Measurements from ENCODE around the gene KATNB1.

The KATNB1 gene

GRCh38 chr16:57756424-57757325 lies 21.1 kb downstream of the KATNB1 start:
- TF ChIP-seq TAF1 (IDR thresholded peaks at IDR 0.05; ENCODE audit: borderline replicate concordance, insufficient read depth, low read length) (no peak), SIN3A (IDR thresholded peaks at IDR 0.05; ENCODE audit: borderline replicate concordance, insufficient read depth, low read length) (no peak), REST (IDR thresholded peaks at IDR 0.05; ENCODE audit: insufficient read depth in 1 of 2, low read depth in 2 of 2, low read length in 2 of 2) (no peak)

GRCh38 chr16:57757326-57757786 lies 21.8 kb downstream of the KATNB1 start:
- TF ChIP-seq TAF1 (IDR thresholded peaks at IDR 0.05; ENCODE audit: borderline replicate concordance, insufficient read depth, low read length) (no peak), REST (IDR thresholded peaks at IDR 0.05; ENCODE audit: insufficient read depth in 1 of 2, low read depth in 2 of 2, low read length in 2 of 2) (no peak), SIN3A (IDR thresholded peaks at IDR 0.05; ENCODE audit: borderline replicate concordance, insufficient read depth, low read length) (0 out of 2 replicates have a peak, but pooled peaks have one; percentile 43)

- TF ChIP-seq SIN3A (IDR thresholded peaks at IDR 0.05; ENCODE audit: borderline replicate concordance, insufficient read depth, low read length) (no peak), POLR2AphosphoS5 (IDR thresholded peaks at IDR 0.05; ENCODE audit: low read depth, low read length) (no peak), FOXP2 (optimal IDR thresholded peaks at IDR 0.05; ENCODE audit: borderline replicate concordance, extremely low read depth, extremely low read length, insufficient read depth) (no peak), TAF1 (IDR thresholded peaks at IDR 0.05; ENCODE audit: borderline replicate concordance, insufficient read depth, low read length) (no peak), REST (IDR thresholded peaks at IDR 0.05; ENCODE audit: insufficient read depth in 1 of 2, low read depth in 2 of 2, low read length in 2 of 2) (no peak)
Observed at GRCh38 chr16:57757883-57758282, 22.3 kb downstream of the KATNB1 start.

GRCh38 chr16:57758331-57759117 lies 23.0 kb downstream of the KATNB1 start:
- TF ChIP-seq POLR2AphosphoS5 (IDR thresholded peaks at IDR 0.05; ENCODE audit: low read depth, low read length) (no peak), TAF1 (IDR thresholded peaks at IDR 0.05; ENCODE audit: borderline replicate concordance, insufficient read depth, low read length) (no peak)

- TF ChIP-seq POLR2AphosphoS5 (IDR thresholded peaks at IDR 0.05; ENCODE audit: low read depth, low read length) = no peak
- TF ChIP-seq FOXP2 (optimal IDR thresholded peaks at IDR 0.05; ENCODE audit: borderline replicate concordance, extremely low read depth, extremely low read length, insufficient read depth) = no peak
- TF ChIP-seq TAF1 (IDR thresholded peaks at IDR 0.05; ENCODE audit: borderline replicate concordance, insufficient read depth, low read length) = no peak
- no peak for TF ChIP-seq REST (IDR thresholded peaks at IDR 0.05; ENCODE audit: insufficient read depth in 1 of 2, low read depth in 2 of 2, low read length in 2 of 2)
- no peak for TF ChIP-seq SIN3A (IDR thresholded peaks at IDR 0.05; ENCODE audit: borderline replicate concordance, insufficient read depth, low read length)
Observed at GRCh38 chr16:57759131-57759530, 23.6 kb downstream of the KATNB1 start.

Measured in PFSK-1 (cell line).